Activated T-helper 2 cell treated with anti-CD3 and anti-CD28 coated beads, Interferon-gamma antibody, Interleukin-2, Interleukin-4, amounts not matched to agents 10 μg/mL and 5 μg/mL and 100 μg/mL, durations not matched to agents 14 hours and 24 hours and 36 hours (primary cell): ENCODE data around the gene DMAC2L. TPM values are rescaled to one million over a fixed set of nuclear protein-coding genes. Genes with fewer than 3 reads are reported as not detected.
"Not testable (repeated sequence)": the region's sequence is repeated elsewhere in the genome, so short reads cannot be mapped to it uniquely, and the experiment has no call there.

ENCODE experiments used
- DNase-seq: peaks from one replicate; pipeline ENCODE4 v3.0.0; 2021; ENCODE audit warnings: low spot score
- H3K27ac Mint-ChIP-seq: one replicate; pipeline ENCODE4 v1.8.0; 2021; ENCODE audit warnings: mixed read lengths
- H3K27me3 Mint-ChIP-seq: one replicate; pipeline ENCODE4 v1.8.0; 2021; ENCODE audit warnings: low read depth, mixed read lengths
- H3K36me3 Mint-ChIP-seq: one replicate; pipeline ENCODE4 v1.8.0; 2021; ENCODE audit warnings: low read depth, mixed read lengths
- H3K4me1 Mint-ChIP-seq: one replicate; pipeline ENCODE4 v1.8.0; 2021; ENCODE audit warnings: low read depth, mixed read lengths
- H3K4me3 Mint-ChIP-seq: one replicate; pipeline ENCODE4 v1.8.0; 2021; ENCODE audit warnings: low read depth, mild to moderate bottlenecking, moderate library complexity, mixed read lengths
- H3K9me3 Mint-ChIP-seq: one replicate; pipeline ENCODE4 v1.8.0; 2021; ENCODE audit warnings: mixed read lengths
- intact Hi-C: fragments of 100-400 bp; cut with micrococcal nuclease; formaldehyde crosslinking; loops from one replicate; pipeline ENCODE4 v1.15.1; 2023
- total RNA-seq: library from RNA; stranded (reverse); gene quantifications from 2 replicates; pipeline ENCODE4 v1.2.3, GENCODE V29; 2022

DMAC2L gene
- total RNA-seq, 1 donor from 2014 or later: 13.6 TPM

DNA sequence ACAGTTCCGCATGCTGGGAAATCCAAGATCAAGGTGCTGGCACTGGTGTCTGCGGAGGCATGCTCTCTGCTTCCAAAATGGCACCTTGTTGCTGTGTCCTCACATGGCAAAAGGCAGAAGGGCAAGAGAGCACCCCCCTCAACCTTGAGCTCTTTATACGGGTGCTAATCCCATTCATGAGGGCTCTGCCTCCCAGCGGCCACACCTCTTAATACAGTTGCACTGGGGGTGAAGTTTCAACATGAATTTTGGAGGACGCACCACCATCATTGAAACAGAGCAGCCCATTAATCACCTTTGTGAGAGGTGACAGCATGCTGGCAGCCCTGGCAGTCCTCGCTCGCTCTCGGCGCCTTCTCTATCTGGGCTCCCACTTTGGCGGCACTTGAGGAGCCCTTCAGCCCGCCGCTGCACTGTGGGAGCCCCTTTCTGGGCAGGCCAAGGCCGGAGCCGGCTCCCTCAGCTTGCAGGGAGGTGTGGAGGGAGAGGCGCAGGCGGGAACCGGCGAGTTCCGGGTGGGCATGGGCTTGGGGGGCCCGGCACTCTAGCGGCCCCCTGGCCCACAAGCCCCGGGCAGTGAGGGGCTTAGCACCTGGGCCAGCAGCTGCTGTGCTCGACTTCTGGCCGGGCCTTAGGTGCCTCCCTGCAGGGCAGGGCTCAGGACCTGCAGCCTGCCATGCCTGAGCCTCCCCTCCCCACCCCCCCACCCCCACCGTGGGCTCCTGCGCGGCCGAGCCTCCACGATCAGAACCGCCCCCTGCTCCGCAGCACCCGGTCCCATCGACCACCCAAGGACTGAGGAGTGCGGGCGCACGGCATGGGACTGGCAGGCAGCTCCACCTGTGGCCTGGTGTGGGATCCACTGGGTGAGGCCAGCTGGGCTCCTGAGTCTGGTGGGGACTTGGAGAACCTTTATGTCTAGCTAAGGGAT is 49.6 kb downstream of the DMAC2L start:
- not testable (repeated sequence) for H3K27ac Mint-ChIP-seq, H3K4me3 Mint-ChIP-seq, H3K27me3 Mint-ChIP-seq, DNase-seq, H3K9me3 Mint-ChIP-seq
- H3K4me1 Mint-ChIP-seq: peaks cover 28% of the 10 kb centered on the region
- H3K36me3 Mint-ChIP-seq: peaks cover 11% of the 10 kb centered on the region
- intact Hi-C loops: loop anchor here (2.0 kb wide), 2 partner anchors 17 to 35 kb away; partner anchors contain the start of gene CDKL1

DNA sequence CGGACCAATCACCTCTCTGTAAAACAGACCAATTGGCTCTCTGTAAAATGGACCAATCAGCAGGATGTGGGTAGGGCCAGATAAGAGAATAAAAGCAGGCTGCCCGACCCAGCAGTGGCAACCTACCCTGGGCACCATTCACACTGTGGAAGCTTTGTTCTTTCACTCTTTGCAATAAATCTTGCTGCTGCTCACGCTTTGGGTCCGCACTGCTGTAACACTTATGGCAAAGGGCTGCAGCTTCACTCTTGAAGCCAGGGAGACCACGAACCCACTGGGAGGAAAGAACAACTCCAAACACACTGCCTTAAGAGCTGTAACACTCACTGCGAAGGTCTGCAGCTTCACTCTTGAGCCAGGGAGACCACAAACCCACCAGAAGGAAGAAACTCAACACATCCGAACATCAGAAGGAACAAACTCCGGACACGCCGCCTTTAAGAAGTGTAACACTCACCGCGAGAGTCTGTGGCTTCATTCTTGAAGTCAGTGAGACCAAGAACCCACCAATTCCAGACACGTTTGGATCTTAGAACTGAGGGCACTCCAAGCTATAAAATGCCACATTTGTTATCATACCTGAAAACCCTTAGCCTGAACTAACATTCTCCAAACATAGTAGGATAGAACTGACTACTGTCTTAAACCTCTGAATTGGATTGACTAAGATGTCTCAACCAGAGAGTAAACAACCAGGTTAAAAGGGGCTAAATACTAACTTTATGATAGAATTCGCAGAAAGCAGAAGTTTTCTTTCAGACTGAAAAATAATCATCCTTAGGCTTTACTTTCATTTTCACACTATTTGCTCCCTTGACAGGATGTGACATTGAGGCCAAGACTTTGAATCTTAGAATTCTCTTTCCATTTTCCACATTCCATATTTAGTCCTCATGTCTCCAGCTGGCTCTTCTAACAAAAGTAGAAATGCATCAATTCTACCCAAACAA is 50.9 kb downstream of the DMAC2L start:
- H3K27me3 Mint-ChIP-seq: no peaks in the 10 kb centered on the region
- H3K9me3 Mint-ChIP-seq: peaks cover 5% of the 10 kb centered on the region
- H3K4me1 Mint-ChIP-seq: peaks cover 29% of the 10 kb centered on the region
- peak overlapping the region; percentile 88 for H3K27ac Mint-ChIP-seq
- peak overlapping the region; percentile 79 for H3K4me3 Mint-ChIP-seq
- peaks cover 9% of the 10 kb centered on the region for H3K36me3 Mint-ChIP-seq
- DNase-seq: peak; percentile 41
- intact Hi-C loops: loop anchor here (1.0 to 2.0 kb wide), 4 partner anchors 18 to 159 kb away; partner anchors contain the start of gene CDKL1

DNA sequence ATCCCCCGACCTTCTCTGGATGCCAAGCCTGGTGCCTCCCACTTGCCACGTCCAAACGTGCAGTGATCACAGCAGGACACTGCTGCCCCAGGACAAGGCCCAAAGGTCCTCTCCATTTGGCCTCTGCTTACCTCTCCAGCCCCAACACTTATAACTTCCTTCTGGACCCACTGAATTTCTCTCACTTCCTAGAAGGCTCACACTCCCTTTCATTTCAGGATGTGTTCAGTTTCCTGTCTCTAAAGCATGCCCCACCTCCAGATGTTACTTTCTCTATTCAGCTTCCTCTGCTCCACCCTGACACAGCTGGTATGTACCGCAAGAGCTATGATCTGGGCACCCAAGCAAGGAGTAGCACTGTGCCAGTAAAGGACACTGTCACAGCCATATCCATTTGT is 51.6 kb downstream of the DMAC2L start:
- Mint-ChIP-seq H3K36me3 (peaks cover 6% of the 10 kb centered on the region), H3K27me3 (no peaks in the 10 kb centered on the region), H3K9me3 (peaks cover 5% of the 10 kb centered on the region), H3K27ac (peak overlapping the region; percentile 88), H3K4me3 (peak overlapping the region; percentile 79), H3K4me1 (peaks cover 29% of the 10 kb centered on the region)
- intact Hi-C loops: loop anchor here (1.0 to 2.0 kb wide), 4 partner anchors 19 to 159 kb away; partner anchors contain the start of gene CDKL1
- DNase-seq: peak; percentile 59

DNA sequence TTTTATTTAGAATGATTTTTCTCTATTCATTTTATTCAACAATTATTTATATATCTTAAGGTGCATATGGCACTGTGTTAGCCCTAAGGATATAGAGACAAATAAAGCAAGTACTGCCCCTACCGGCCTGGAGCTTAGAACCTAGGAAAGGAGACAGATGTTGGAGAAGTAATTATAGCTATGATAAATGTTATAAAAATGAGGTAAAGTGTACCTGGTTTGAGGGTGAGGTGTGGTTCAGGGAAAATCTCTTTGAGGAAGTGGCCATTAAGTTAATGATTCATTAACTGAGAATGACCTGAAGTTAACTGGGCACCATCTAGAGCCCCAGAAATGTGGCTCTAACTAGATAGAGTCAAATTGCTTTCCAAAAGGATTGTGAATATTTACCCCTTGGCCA is 52.7 kb downstream of the DMAC2L start:
- H3K36me3 Mint-ChIP-seq: peaks cover 6% of the 10 kb centered on the region
- peaks cover 28% of the 10 kb centered on the region for H3K4me1 Mint-ChIP-seq
- no peak overlapping the region for H3K27ac Mint-ChIP-seq
- H3K27me3 Mint-ChIP-seq: no peaks in the 10 kb centered on the region
- intact Hi-C loops: no loop called here
- H3K9me3 Mint-ChIP-seq: peaks cover 5% of the 10 kb centered on the region
- no peak overlapping the region for H3K4me3 Mint-ChIP-seq
- no peak for DNase-seq

DNA sequence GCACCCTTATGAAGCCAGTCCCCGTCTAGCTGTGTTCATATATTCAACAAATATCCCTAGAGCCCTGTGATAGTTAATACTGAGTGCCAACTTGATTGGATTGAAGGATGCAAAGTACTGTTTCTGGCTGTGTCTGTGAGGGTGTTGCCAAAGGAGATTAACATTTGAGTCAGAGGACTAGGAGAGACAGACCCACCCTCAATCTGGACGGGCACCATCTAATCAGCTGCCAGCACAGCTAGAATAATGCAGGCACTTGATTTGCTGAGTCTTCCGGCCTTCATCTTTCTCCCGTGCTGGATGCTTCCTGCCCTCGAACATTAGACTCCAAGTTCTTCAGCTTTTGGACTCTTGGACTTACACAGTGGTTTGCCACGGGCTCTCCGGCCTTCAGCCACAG is 53.4 kb downstream of the DMAC2L start:
- H3K27ac Mint-ChIP-seq, intact Hi-C loops, H3K36me3 Mint-ChIP-seq, H3K27me3 Mint-ChIP-seq, H3K4me3 Mint-ChIP-seq, DNase-seq, H3K9me3 Mint-ChIP-seq: not testable (repeated sequence)
- H3K4me1 Mint-ChIP-seq: peaks cover 25% of the 10 kb centered on the region

DNA sequence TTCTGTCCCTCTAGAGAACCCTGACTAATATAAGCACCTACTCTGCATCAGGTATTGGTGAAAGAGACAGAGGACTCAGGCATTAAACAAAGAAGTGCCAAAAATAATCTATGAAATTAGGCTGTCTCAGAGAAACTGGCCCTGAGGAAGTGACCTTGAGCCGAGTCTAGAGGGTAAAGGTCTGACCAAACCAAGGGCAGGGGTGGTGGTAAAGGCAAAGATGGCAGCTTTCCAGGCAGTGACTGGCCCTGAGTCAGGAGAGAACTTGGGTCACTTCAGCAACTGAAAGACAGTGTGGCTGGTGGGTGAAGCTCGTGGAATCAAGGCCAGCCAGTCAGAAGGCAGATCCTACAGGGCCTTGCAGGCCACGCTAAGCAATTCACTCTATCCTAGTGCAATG is 54.0 kb downstream of the DMAC2L start:
- Mint-ChIP-seq H3K4me3 (no peak overlapping the region), H3K27ac (no peak overlapping the region), H3K9me3 (peaks cover 11% of the 10 kb centered on the region), H3K36me3 (peaks cover 6% of the 10 kb centered on the region), H3K27me3 (no peaks in the 10 kb centered on the region), H3K4me1 (peaks cover 25% of the 10 kb centered on the region)
- no peak for DNase-seq
- intact Hi-C loops: no loop called here

DNA sequence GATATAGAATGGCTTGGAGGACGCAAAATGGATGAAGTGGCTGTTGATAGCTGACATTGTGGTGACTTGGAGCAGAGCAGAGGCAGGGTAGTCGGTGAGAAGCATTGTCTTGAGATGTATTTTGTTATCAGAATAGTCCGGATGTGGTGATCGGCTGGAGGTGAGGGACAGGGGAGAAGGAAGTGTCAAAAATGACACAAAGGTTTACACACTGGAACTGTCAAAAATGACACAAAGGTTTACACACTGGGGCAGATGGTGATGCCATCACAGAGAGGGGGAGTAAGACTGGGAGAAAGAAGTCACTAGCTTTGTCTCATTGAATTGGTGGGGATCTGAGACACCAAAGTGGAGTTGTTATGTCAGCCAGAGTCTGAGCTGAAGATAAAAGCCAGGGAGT is 54.5 kb downstream of the DMAC2L start:
- intact Hi-C loops: no loop called here
- peaks cover 25% of the 10 kb centered on the region for H3K4me1 Mint-ChIP-seq
- H3K36me3 Mint-ChIP-seq: peaks cover 6% of the 10 kb centered on the region
- no peak overlapping the region for H3K27ac Mint-ChIP-seq
- H3K27me3 Mint-ChIP-seq: no peaks in the 10 kb centered on the region
- no peak overlapping the region for H3K4me3 Mint-ChIP-seq
- DNase-seq: no peak
- H3K9me3 Mint-ChIP-seq: peaks cover 11% of the 10 kb centered on the region

DNA sequence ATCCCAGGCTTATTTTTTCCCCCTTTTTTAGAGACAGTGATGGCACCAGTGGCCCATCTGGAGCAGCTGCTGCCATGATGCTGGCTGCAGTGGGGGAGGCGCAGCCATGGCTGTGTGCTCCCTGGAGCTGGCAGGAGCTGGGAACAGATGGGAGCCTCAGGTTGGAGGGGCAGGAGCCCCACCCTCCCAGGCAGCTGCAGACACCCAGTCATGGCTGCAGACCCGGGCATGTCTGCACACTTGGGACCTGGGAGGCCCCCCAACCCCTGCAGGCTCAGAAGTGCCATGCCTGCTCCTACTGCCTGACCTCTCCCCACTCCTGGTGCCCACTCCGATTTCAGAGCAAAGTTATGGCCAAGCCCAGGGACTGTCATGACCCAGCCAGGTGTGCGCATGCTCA is 59.4 kb downstream of the DMAC2L start:
- Mint-ChIP-seq H3K4me1 (peaks cover 4% of the 10 kb centered on the region), H3K9me3 (peaks cover 7% of the 10 kb centered on the region), H3K4me3 (no peak overlapping the region), H3K27ac (no peak overlapping the region), H3K36me3 (no peaks in the 10 kb centered on the region), H3K27me3 (peaks cover 8% of the 10 kb centered on the region)
- no peak for DNase-seq
- intact Hi-C loops: no loop called here

DNA sequence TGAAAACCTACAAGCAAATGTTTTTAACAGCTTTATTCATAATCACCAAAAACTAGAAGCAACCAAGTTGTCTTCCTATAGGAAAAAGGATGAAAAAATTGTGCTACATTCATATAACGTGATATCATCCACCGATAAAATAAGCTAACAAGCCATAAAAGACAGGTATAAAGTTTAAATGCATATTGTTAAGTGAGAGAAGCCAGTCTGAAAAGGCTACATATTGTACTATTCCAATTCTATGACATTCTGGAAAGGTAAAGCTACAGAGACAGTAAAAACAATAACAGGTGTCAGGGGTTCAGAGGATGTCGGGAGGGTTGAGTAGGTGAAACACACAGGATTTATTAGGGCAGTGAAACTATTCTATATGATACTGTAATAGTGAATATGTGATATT is 61.8 kb downstream of the DMAC2L start:
- no peaks in the 10 kb centered on the region for H3K36me3 Mint-ChIP-seq
- peaks cover 8% of the 10 kb centered on the region for H3K27me3 Mint-ChIP-seq
- no peaks in the 10 kb centered on the region for H3K4me1 Mint-ChIP-seq
- intact Hi-C loops: no loop called here
- peaks cover 7% of the 10 kb centered on the region for H3K9me3 Mint-ChIP-seq
- no peak overlapping the region for H3K27ac Mint-ChIP-seq
- no peak overlapping the region for H3K4me3 Mint-ChIP-seq
- DNase-seq: no peak

DNA sequence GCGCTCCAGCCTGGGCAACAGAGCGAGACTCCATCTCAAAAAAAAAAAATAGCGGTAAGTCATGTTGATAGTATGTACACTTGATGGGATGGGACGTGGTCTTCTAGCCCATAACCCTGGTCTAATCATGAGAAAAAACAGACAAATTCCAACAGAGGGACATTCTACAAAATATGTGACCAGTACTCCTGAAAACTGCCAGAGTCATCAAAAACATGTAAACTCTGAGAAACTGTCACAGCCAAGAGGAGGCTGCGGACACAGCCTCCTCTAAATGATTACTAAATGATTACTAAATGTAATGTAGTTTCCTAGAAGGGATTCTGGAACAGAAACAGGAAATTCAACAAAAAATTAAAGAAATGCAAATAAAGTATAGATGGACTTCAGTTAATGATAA is 63.6 kb downstream of the DMAC2L start:
- H3K4me1 Mint-ChIP-seq: no peaks in the 10 kb centered on the region
- intact Hi-C loops: no loop called here
- no peak overlapping the region for H3K4me3 Mint-ChIP-seq
- no peak for DNase-seq
- H3K27me3 Mint-ChIP-seq: peaks cover 8% of the 10 kb centered on the region
- H3K9me3 Mint-ChIP-seq: peaks cover 3% of the 10 kb centered on the region
- no peak overlapping the region for H3K27ac Mint-ChIP-seq
- H3K36me3 Mint-ChIP-seq: no peaks in the 10 kb centered on the region
